Transverse colon (tissue), 3 donors: ENCODE results near the gene TIMP1.

Experiments used
- CTCF ChIP-seq, 5 experiments: fragments of 200-600 bp in 3 of 5; fragments of 450-650 bp in 2 of 5; sonication (generic) in 3 of 5; IDR thresholded peaks; 1 replicate in 2 of 5; 2 replicates in 3 of 5; pipeline ENCODE4 v1.5.1; 2016 to 2017; ENCODE audit warnings: antibody characterized with exemption in 5 of 5, inconsistent platforms in 3 of 5, mild to moderate bottlenecking in 2 of 5, moderate library complexity in 1 of 5
- EP300 ChIP-seq: sonication (generic); formaldehyde crosslinking; IDR thresholded peaks from one replicate; pipeline ENCODE4 v1.6.1; 2017; ENCODE audit warnings: antibody characterized with exemption, low read depth

GRCh38 chrX:47613082-47613481, 30.8 kb downstream of the TIMP1 start:
- TF ChIP-seq EP300 = no peak
- TF ChIP-seq CTCF (IDR thresholded peaks at IDR 0.05) = no peak
